Neural cell (in vitro differentiated cells): ENCODE data around the gene MRPS15. TPM values are rescaled to one million over a fixed set of nuclear protein-coding genes. Genes with fewer than 3 reads are reported as not detected.

ENCODE experiments used
- H2AFZ ChIP-seq: fragments of 200-600, 300-800 bp; sonication (generic), shearing (Covaris generic); 2 replicates; pipeline ENCODE4 v1.6.0; 2014; ENCODE audit warnings: low read depth, mild to moderate bottlenecking, antibody characterized with exemption, low read length, moderate library complexity
- H3F3A ChIP-seq: fragments of 200-600 bp; shearing (Covaris generic); 2 replicates; pipeline ENCODE4 v1.6.1; 2016; ENCODE audit warnings: mild to moderate bottlenecking, moderate library complexity, mixed read lengths, antibody characterized with exemption, low read length; ENCODE audit not compliant: insufficient read depth, poor library complexity, severe bottlenecking
- H3K27ac ChIP-seq: fragments of 200-600, 300-800 bp; sonication (generic), shearing (Covaris generic); 2 replicates; pipeline ENCODE4 v1.5.1; 2014; ENCODE audit warnings: mild to moderate bottlenecking, low read length, moderate library complexity
- H3K27me3 ChIP-seq: fragments of 300-800, 200-600 bp; sonication (generic), shearing (Covaris generic); 2 replicates; pipeline ENCODE4 v1.6.0; 2014; ENCODE audit warnings: mild to moderate bottlenecking, low read depth, low read length, moderate library complexity; ENCODE audit not compliant: insufficient read depth
- H3K36me3 ChIP-seq: fragments of 300-800, 200-600 bp; sonication (generic), shearing (Covaris generic); 2 replicates; pipeline ENCODE4 v1.5.1; 2014; ENCODE audit warnings: mild to moderate bottlenecking, antibody characterized with exemption, low read length, moderate library complexity; ENCODE audit not compliant: insufficient read depth
- H3K4me2 ChIP-seq: fragments of 300-800, 200-600 bp; sonication (generic), shearing (Covaris generic); 2 replicates; pipeline ENCODE4 v1.6.0; 2014; ENCODE audit warnings: mild to moderate bottlenecking, low read length
- H3K4me3 ChIP-seq: fragments of 300-800, 200-600 bp; sonication (generic), shearing (Covaris generic); 2 replicates; pipeline ENCODE4 v1.5.1; 2014; ENCODE audit warnings: mild to moderate bottlenecking, low read length, moderate library complexity
- H3K79me2 ChIP-seq: fragments of 200-600 bp; shearing (Covaris generic); replicated peaks from 2 replicates; pipeline ENCODE4 v1.6.0; 2014; ENCODE audit warnings: mild to moderate bottlenecking, low read length, moderate library complexity; ENCODE audit not compliant: insufficient read depth
- H3K9ac ChIP-seq: fragments of 300-800, 200-600 bp; sonication (generic), shearing (Covaris generic); 2 replicates; pipeline ENCODE4 v1.6.1; 2016; ENCODE audit warnings: mild to moderate bottlenecking, low read length, mixed read lengths
- H3K9me2 ChIP-seq: fragments of 200-600 bp; shearing (Covaris generic); 2 replicates; pipeline ENCODE4 v1.6.1; 2016; ENCODE audit warnings: mild to moderate bottlenecking, low read length, mixed read lengths; ENCODE audit not compliant: insufficient read depth
- H3K9me3 ChIP-seq: fragments of 200-600, 300-800 bp; sonication (generic), shearing (Covaris generic); 2 replicates; pipeline ENCODE4 v1.6.1; 2016; ENCODE audit warnings: mild to moderate bottlenecking, mixed run types, low read length, moderate library complexity, mixed read lengths
- H4K20me1 ChIP-seq: fragments of 200-600 bp; shearing (Covaris generic); 2 replicates; pipeline ENCODE4 v1.6.1; 2016; ENCODE audit warnings: mild to moderate bottlenecking, mixed run types; ENCODE audit not compliant: insufficient read depth
- EP300 ChIP-seq: fragments of 450-650 bp; conservative IDR thresholded peaks from 2 replicates; pipeline ENCODE4 v1.6.1; 2014; ENCODE audit warnings: antibody characterized with exemption, mild to moderate bottlenecking, moderate library complexity; ENCODE audit not compliant: poor library complexity, severe bottlenecking
- EZH2 ChIP-seq: fragments of 200-600, 300-800 bp; shearing (Covaris generic), sonication (generic); IDR thresholded peaks from 2 replicates; pipeline ENCODE4 v1.6.1; 2014; ENCODE audit warnings: antibody characterized with exemption, low read length, borderline replicate concordance, mild to moderate bottlenecking; ENCODE audit not compliant: insufficient read depth, poor library complexity, severe bottlenecking
- MXI1 ChIP-seq: fragments of 450-650 bp; conservative IDR thresholded peaks from 2 replicates; pipeline ENCODE4 v1.6.1; 2014; ENCODE audit warnings: antibody characterized with exemption, mild to moderate bottlenecking; ENCODE audit not compliant: poor library complexity, severe bottlenecking
- POLR2AphosphoS5 ChIP-seq: IDR thresholded peaks from 2 replicates; pipeline ENCODE4 v1.6.1; 2012
- RAD21 ChIP-seq: fragments of 450-650 bp; conservative IDR thresholded peaks from 2 replicates; pipeline ENCODE4 v1.6.1; 2014; ENCODE audit warnings: antibody characterized with exemption, mild to moderate bottlenecking, moderate library complexity
- SMC3 ChIP-seq: fragments of 450-650 bp; conservative IDR thresholded peaks from 2 replicates; pipeline ENCODE4 v1.6.1; 2014; ENCODE audit warnings: antibody characterized with exemption, mild to moderate bottlenecking, moderate library complexity; ENCODE audit not compliant: poor library complexity
- TAF1 ChIP-seq: IDR thresholded peaks from 2 replicates; pipeline ENCODE4 v1.6.1; 2012; ENCODE audit warnings: low read depth
- polyA plus RNA-seq: library from polyadenylated mRNA; depleted of rRNA; stranded (reverse); fragments of >200 nt; gene quantifications from 2 replicates; pipeline ENCODE4 v1.2.3, GENCODE V29; 2014
- TF ChIP-seq, protein P1 (sequence below): IDR thresholded peaks from 2 replicates; pipeline ENCODE4 v1.6.1; 2012; ENCODE audit warnings: borderline replicate concordance
- TF ChIP-seq, protein P2 (sequence below): fragments of 450-650 bp; IDR thresholded peaks from 2 replicates; pipeline ENCODE4 v1.5.1; 2014; ENCODE audit warnings: antibody characterized with exemption, mild to moderate bottlenecking, moderate library complexity; ENCODE audit not compliant: poor library complexity, severe bottlenecking

MRPS15 gene
- polyA plus RNA-seq, 1 donor from 2014 or later: 65.6 TPM

DNA sequence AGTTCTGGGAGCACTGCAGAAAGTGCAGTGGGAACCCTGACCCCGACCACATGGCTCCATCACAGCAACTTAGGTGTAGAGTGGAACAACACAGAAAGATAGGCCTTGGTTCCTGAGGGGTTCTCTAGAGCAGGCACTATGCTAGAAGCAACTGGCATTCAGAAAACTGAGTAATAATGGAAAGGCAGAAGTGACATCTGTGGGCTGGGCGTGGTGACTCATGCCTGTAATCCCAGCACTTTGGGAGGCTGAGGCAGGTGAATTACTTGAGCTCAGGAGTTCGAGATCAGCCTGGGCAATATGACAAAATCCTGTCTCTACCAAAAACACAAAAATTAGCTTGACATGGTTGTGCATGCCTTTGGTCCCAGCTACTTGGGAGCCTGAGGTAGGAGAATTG is 5.3 kb downstream of the MRPS15 start:
- Histone ChIP-seq H3K79me2 (peaks cover 7% of the 10 kb centered on the region), H3K9me2 (no peaks in the 10 kb centered on the region), H3K27me3 (no peaks in the 10 kb centered on the region), H3K36me3 (no peaks in the 10 kb centered on the region), H3F3A (no peaks in the 10 kb centered on the region), H3K9me3 (no peaks in the 10 kb centered on the region), H3K27ac (no peak overlapping the region), H3K9ac (no peak overlapping the region), H3K4me3 (no peak overlapping the region), H4K20me1 (no peaks in the 10 kb centered on the region), H3K4me2 (no peak overlapping the region), H2AFZ (no peak overlapping the region)
- TF ChIP-seq RAD21 (no peak), EZH2 (no peak), SMC3 (no peak), MXI1 (no peak), EP300 (no peak), POLR2AphosphoS5 (no peak), TAF1 (no peak)
- TF ChIP-seq, protein P1, sequence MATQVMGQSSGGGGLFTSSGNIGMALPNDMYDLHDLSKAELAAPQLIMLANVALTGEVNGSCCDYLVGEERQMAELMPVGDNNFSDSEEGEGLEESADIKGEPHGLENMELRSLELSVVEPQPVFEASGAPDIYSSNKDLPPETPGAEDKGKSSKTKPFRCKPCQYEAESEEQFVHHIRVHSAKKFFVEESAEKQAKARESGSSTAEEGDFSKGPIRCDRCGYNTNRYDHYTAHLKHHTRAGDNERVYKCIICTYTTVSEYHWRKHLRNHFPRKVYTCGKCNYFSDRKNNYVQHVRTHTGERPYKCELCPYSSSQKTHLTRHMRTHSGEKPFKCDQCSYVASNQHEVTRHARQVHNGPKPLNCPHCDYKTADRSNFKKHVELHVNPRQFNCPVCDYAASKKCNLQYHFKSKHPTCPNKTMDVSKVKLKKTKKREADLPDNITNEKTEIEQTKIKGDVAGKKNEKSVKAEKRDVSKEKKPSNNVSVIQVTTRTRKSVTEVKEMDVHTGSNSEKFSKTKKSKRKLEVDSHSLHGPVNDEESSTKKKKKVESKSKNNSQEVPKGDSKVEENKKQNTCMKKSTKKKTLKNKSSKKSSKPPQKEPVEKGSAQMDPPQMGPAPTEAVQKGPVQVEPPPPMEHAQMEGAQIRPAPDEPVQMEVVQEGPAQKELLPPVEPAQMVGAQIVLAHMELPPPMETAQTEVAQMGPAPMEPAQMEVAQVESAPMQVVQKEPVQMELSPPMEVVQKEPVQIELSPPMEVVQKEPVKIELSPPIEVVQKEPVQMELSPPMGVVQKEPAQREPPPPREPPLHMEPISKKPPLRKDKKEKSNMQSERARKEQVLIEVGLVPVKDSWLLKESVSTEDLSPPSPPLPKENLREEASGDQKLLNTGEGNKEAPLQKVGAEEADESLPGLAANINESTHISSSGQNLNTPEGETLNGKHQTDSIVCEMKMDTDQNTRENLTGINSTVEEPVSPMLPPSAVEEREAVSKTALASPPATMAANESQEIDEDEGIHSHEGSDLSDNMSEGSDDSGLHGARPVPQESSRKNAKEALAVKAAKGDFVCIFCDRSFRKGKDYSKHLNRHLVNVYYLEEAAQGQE: no peak
- TF ChIP-seq, protein P2, sequence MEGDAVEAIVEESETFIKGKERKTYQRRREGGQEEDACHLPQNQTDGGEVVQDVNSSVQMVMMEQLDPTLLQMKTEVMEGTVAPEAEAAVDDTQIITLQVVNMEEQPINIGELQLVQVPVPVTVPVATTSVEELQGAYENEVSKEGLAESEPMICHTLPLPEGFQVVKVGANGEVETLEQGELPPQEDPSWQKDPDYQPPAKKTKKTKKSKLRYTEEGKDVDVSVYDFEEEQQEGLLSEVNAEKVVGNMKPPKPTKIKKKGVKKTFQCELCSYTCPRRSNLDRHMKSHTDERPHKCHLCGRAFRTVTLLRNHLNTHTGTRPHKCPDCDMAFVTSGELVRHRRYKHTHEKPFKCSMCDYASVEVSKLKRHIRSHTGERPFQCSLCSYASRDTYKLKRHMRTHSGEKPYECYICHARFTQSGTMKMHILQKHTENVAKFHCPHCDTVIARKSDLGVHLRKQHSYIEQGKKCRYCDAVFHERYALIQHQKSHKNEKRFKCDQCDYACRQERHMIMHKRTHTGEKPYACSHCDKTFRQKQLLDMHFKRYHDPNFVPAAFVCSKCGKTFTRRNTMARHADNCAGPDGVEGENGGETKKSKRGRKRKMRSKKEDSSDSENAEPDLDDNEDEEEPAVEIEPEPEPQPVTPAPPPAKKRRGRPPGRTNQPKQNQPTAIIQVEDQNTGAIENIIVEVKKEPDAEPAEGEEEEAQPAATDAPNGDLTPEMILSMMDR: no peak

DNA sequence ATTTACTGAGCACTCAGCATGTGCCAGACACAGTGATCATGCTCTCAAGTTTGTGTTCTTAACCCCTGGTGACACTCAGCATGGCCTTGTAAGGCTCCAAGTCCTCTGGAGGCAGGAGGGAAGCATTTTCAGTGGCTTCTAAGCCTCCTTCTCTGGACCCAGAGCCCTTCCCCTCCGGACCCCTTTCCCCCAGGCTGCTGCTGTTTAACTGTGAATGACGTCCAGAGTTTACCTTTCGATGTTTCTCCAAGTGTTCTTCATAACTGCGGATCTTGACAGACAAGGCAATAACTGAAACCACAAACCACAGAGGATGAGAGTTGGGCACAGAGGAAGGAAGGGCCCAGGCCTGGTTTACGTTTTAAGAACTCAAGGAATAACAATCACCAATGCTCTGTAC is 6.5 kb downstream of the MRPS15 start:
- Histone ChIP-seq H3K4me2 (no peak overlapping the region), H3K36me3 (no peaks in the 10 kb centered on the region), H3K79me2 (no peaks in the 10 kb centered on the region), H3K9me2 (no peaks in the 10 kb centered on the region), H3K27me3 (no peaks in the 10 kb centered on the region), H2AFZ (no peak overlapping the region), H3K27ac (no peak overlapping the region), H3K9ac (no peak overlapping the region), H3K4me3 (no peak overlapping the region), H4K20me1 (no peaks in the 10 kb centered on the region), H3F3A (no peaks in the 10 kb centered on the region), H3K9me3 (no peaks in the 10 kb centered on the region)
- TF ChIP-seq RAD21: no peak
- TF ChIP-seq, protein P1: no peak
